RPMI7951 (cell line): Measurements from ENCODE around the gene MAGEB2. TPM values are rescaled to one million over a fixed set of nuclear protein-coding genes. Genes with fewer than 3 reads are reported as not detected.

Experiments
- total RNA-seq: library from RNA; depleted of rRNA; stranded (reverse); fragments of >200 nt; shearing (Covaris generic); gene quantifications from 2 replicates; pipeline ENCODE4 v1.2.3, GENCODE V29; 2014; rRNA removed

MAGEB2 gene
- total RNA-seq, 1 experiment from 2014 or later, result 0.72 TPM

Other genes with a start within 250 kb of the MAGEB2 start
- gene MAGEB3, start 15.1 kb downstream of the MAGEB2 start, total RNA-seq, result not detected in 2 replicates
- gene MAGEB4, start 26.4 kb downstream of the MAGEB2 start, total RNA-seq, result not detected in 2 replicates
- 5.6 and 5.8 TPM in 2 replicates for gene MAGEB1, start 31.6 kb downstream of the MAGEB2 start, total RNA-seq
- gene NR0B1, start 93.8 kb downstream of the MAGEB2 start, total RNA-seq, result 0.48 and 0.49 TPM in 2 replicates